Measurements from ENCODE around the gene HADHB. TPM values are rescaled to one million over a fixed set of nuclear protein-coding genes. Genes with fewer than 3 reads are reported as not detected.
A peak's percentile ranks its signal among the peaks of the same experiment; 100 is the strongest.

The HADHB gene
- total and polyA plus RNA-seq, 10 of the 15 experiments (the other 5 are each of a cell fraction or from before 2014, with no cell fraction given): 53.7 to 145 (median 85.5) TPM

GRCh38 chr2:26196683-26197418 lies 47.9 kb upstream of the HADHB start:
- Histone ChIP-seq H2AFZ (ENCODE audit: control insufficient read depth, low read depth, low read length) (no peak overlapping the region), H3K9ac (ENCODE audit: control insufficient read depth, insufficient read depth, low read length) (no peak overlapping the region), H3K27ac (ENCODE audit: control insufficient read depth, insufficient read depth) (no peak overlapping the region), H4K20me1 (ENCODE audit: control insufficient read depth, insufficient read depth) (no peaks in the 10 kb centered on the region), H3K79me2 (ENCODE audit: control insufficient read depth, insufficient read depth, low read length) (no peaks in the 10 kb centered on the region), H3K9me3 (replicated peaks; ENCODE audit: control insufficient read depth, insufficient read depth, low read length) (peaks cover 16% of the 10 kb centered on the region), H3K4me2 (ENCODE audit: control insufficient read depth, insufficient read depth) (no peak overlapping the region), H3K4me1 (ENCODE audit: control insufficient read depth, insufficient read depth, low read length) (peaks cover 7% of the 10 kb centered on the region; the same call in 1 of the 2 replicates), H3K36me3 (ENCODE audit: control insufficient read depth in 2 of 2, insufficient read depth in 2 of 2, low read length in 1 of 2) (peaks cover 17 to 70% of the 10 kb centered on the region in 2 experiments; a peak in 3 of 4 replicates), H3K27me3 (replicated peaks in 1 of 2; ENCODE audit: control insufficient read depth in 2 of 2, insufficient read depth in 2 of 2, low read length in 1 of 2) (no peaks in the 10 kb centered on the region), H3K4me3 (no peak overlapping the region)
- CTCF ChIA-PET: interaction anchor here (1.5 kb wide), 1 partner anchor 12 kb away, joined by 5 read pairs; no protein-coding TSS in a partner anchor
- intact Hi-C loops (cut with micrococcal nuclease; ENCODE audit: unreplicated experiment) (no loop called here), in situ Hi-C loops (cut with MboI) (no loop called here)
- POLR2A ChIA-PET: no interaction called here
- 67% methylated on average over 9 of the region's 9 CpGs for WGBS (ENCODE audit: insufficient coverage, insufficient replicate concordance, low lambda C conversion rate, missing lambda C conversion rate)
- peak; percentile 91 for ATAC-seq
- FAIRE-seq: peak; percentile 74
- peak; percentile 46 for DNase-seq (ENCODE audit: low read depth, low spot score)
- BruUV-seq (replicated peaks): no TSS peak
- RAD21 ChIA-PET (ENCODE audit: unreplicated experiment): no interaction called here
- SMC1A ChIA-PET (ENCODE audit: uncharacterized antibody, unreplicated experiment): no interaction called here
- TF ChIP-seq SPI1 (IDR thresholded peaks at IDR 0.05; ENCODE audit: borderline replicate concordance, insufficient read depth, low read depth, low read length): peak; percentile 94
- no peak for TF ChIP-seq HDAC6 (IDR thresholded peaks at IDR 0.05; ENCODE audit: unreplicated experiment)
- no peak for TF ChIP-seq NR2C1 (IDR thresholded peaks at IDR 0.05)
- no peak for TF ChIP-seq MAX (IDR thresholded peaks at IDR 0.05; ENCODE audit: low read depth, low read length)
- TF ChIP-seq ZNF24 (IDR thresholded peaks at IDR 0.05): peak; percentile 42; the same call in 1 of the 2 replicates
- TF ChIP-seq RELB (IDR thresholded peaks at IDR 0.05; ENCODE audit: low read depth): peak; percentile 81
- peak; percentile 69 for TF ChIP-seq DPF2 (IDR thresholded peaks at IDR 0.05)
- TF ChIP-seq ZNF217 (IDR thresholded peaks at IDR 0.05): 0 out of 2 replicates have a peak, but pooled peaks have one; percentile 21
- TF ChIP-seq BHLHE40 (IDR thresholded peaks at IDR 0.05; ENCODE audit: borderline replicate concordance in 1 of 2, low read depth in 2 of 2, low read length in 1 of 2): 0 out of 4 replicates have a peak, but pooled peaks of 1 of the 2 experiments have one; percentile 8
- TF ChIP-seq, protein P1, sequence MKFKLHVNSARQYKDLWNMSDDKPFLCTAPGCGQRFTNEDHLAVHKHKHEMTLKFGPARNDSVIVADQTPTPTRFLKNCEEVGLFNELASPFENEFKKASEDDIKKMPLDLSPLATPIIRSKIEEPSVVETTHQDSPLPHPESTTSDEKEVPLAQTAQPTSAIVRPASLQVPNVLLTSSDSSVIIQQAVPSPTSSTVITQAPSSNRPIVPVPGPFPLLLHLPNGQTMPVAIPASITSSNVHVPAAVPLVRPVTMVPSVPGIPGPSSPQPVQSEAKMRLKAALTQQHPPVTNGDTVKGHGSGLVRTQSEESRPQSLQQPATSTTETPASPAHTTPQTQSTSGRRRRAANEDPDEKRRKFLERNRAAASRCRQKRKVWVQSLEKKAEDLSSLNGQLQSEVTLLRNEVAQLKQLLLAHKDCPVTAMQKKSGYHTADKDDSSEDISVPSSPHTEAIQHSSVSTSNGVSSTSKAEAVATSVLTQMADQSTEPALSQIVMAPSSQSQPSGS (IDR thresholded peaks at IDR 0.05; ENCODE audit: low read length): 0 out of 2 replicates have a peak, but pooled peaks have one; percentile 29
- TF ChIP-seq MTA2 (IDR thresholded peaks at IDR 0.05; ENCODE audit: low read depth): peak; percentile 47; the same call in 1 of the 2 replicates
- TF ChIP-seq MYB (IDR thresholded peaks at IDR 0.05; ENCODE audit: borderline replicate concordance, low read depth, low read length): no peak
- 0 out of 2 replicates have a peak, but pooled peaks have one; percentile 50 for TF ChIP-seq BACH1 (IDR thresholded peaks at IDR 0.05; ENCODE audit: borderline replicate concordance)
- peak; percentile 97 for TF ChIP-seq CBX5 (IDR thresholded peaks at IDR 0.05; ENCODE audit: low read depth)
- no peak for TF ChIP-seq RB1 (IDR thresholded peaks at IDR 0.05; ENCODE audit: borderline replicate concordance)
- TF ChIP-seq IKZF1 (conservative IDR thresholded peaks at IDR 0.05): peak; percentile 51; the same call in 1 of the 2 replicates
- peak; percentile 54 to 60; a peak in 3 of 4 replicates for TF ChIP-seq IKZF2 (IDR thresholded peaks at IDR 0.05)
- TF ChIP-seq NFIC (IDR thresholded peaks at IDR 0.05; ENCODE audit: low read depth, low read length): peak; percentile 29; the same call in 1 of the 2 replicates
- peak; percentile 43 for TF ChIP-seq SKIL (IDR thresholded peaks at IDR 0.05; ENCODE audit: low read depth, poor library complexity, severe bottlenecking)
